ENCODE results near the gene RND3. TPM values are rescaled to one million over a fixed set of nuclear protein-coding genes. Genes with fewer than 3 reads are reported as not detected.

The RND3 gene
- total RNA-seq, 2 donors from 2014 or later: 4.9 to 10.6 TPM

GRCh38 chr2:150425121-150425955 is 62.1 kb downstream of the RND3 start:
- intact Hi-C loops (cut with DNase I): no loop called here
- TF ChIP-seq POLR2A (IDR thresholded peaks at IDR 0.05): no peak
- TF ChIP-seq, protein P1, sequence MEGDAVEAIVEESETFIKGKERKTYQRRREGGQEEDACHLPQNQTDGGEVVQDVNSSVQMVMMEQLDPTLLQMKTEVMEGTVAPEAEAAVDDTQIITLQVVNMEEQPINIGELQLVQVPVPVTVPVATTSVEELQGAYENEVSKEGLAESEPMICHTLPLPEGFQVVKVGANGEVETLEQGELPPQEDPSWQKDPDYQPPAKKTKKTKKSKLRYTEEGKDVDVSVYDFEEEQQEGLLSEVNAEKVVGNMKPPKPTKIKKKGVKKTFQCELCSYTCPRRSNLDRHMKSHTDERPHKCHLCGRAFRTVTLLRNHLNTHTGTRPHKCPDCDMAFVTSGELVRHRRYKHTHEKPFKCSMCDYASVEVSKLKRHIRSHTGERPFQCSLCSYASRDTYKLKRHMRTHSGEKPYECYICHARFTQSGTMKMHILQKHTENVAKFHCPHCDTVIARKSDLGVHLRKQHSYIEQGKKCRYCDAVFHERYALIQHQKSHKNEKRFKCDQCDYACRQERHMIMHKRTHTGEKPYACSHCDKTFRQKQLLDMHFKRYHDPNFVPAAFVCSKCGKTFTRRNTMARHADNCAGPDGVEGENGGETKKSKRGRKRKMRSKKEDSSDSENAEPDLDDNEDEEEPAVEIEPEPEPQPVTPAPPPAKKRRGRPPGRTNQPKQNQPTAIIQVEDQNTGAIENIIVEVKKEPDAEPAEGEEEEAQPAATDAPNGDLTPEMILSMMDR (IDR thresholded peaks at IDR 0.05): peak in 3 of 7 experiments; percentile 10 to 16 (median 15)
- ATAC-seq (no peak), DNase-seq (peak in 1 of 4 donors; percentile 14)
- Histone ChIP-seq H3K36me3 (replicated peaks in 1 of 2; ENCODE audit: insufficient read depth in 1 of 2, low read depth in 2 of 2) (no peaks in the 10 kb centered on the region), H3K27me3 (no peaks in the 10 kb centered on the region), H3K4me3 (no peak overlapping the region), H3K4me1 (no peaks in the 10 kb centered on the region), H3K9me3 (no peaks in the 10 kb centered on the region), H3K27ac (no peak overlapping the region)
- WGBS, 2 donors: 43 to 52% methylated on average over 22 of the region's 22 CpGs

GRCh38 chr2:150424406-150424805 is 63.1 kb downstream of the RND3 start:
- no peak for DNase-seq
- WGBS, 2 donors: 64 to 90% methylated on average over 6 of the region's 6 CpGs
- H3K27ac ChIP-seq: no peak overlapping the region
- intact Hi-C loops (cut with DNase I): no loop called here
- TF ChIP-seq POLR2A (IDR thresholded peaks at IDR 0.05): no peak
- TF ChIP-seq, protein P1 (IDR thresholded peaks at IDR 0.05): no peak
- no peaks in the 10 kb centered on the region for H3K27me3 ChIP-seq
- H3K9me3 ChIP-seq: no peaks in the 10 kb centered on the region
- ATAC-seq: no peak
- no peaks in the 10 kb centered on the region for H3K36me3 ChIP-seq (replicated peaks in 1 of 2; ENCODE audit: insufficient read depth in 1 of 2, low read depth in 2 of 2)
- no peak overlapping the region for H3K4me3 ChIP-seq
- no peaks in the 10 kb centered on the region for H3K4me1 ChIP-seq

- intact Hi-C loops (cut with DNase I): no loop called here
Measured at GRCh38 chr2:150421126-150421651, 66.3 kb downstream of the RND3 start.

GRCh38 chr2:150418916-150419315 is 68.6 kb downstream of the RND3 start:
- H3K4me3 ChIP-seq: no peak overlapping the region
- WGBS, 2 donors: 25 to 26% methylated on average over 1 of the region's 1 CpG
- ATAC-seq (no peak), DNase-seq (no peak)
- intact Hi-C loops (cut with DNase I): no loop called here
- H3K36me3 ChIP-seq (replicated peaks in 1 of 2; ENCODE audit: insufficient read depth in 1 of 2, low read depth in 2 of 2): no peaks in the 10 kb centered on the region
- no peaks in the 10 kb centered on the region for H3K27me3 ChIP-seq
- no peaks in the 10 kb centered on the region for H3K9me3 ChIP-seq
- no peaks in the 10 kb centered on the region for H3K4me1 ChIP-seq
- TF ChIP-seq POLR2A (IDR thresholded peaks at IDR 0.05): no peak
- TF ChIP-seq, protein P1 (IDR thresholded peaks at IDR 0.05): no peak
- H3K27ac ChIP-seq: no peak overlapping the region

More at GRCh38 chr2:150421126-150421651, 66.3 kb downstream of the RND3 start:
- no peak overlapping the region for H3K27ac ChIP-seq
- no peak for DNase-seq
- H3K27me3 ChIP-seq: no peaks in the 10 kb centered on the region
- H3K4me3 ChIP-seq: no peak overlapping the region
- no peaks in the 10 kb centered on the region for H3K36me3 ChIP-seq (replicated peaks in 1 of 2; ENCODE audit: insufficient read depth in 1 of 2, low read depth in 2 of 2)
- H3K4me1 ChIP-seq: no peaks in the 10 kb centered on the region
- H3K9me3 ChIP-seq: no peaks in the 10 kb centered on the region
- TF ChIP-seq, protein P1 (IDR thresholded peaks at IDR 0.05): no peak
- TF ChIP-seq POLR2A (IDR thresholded peaks at IDR 0.05): no peak
- no peak for ATAC-seq

Measured in body of pancreas (tissue), 4 donors.